Body of pancreas (tissue), 4 donors: ENCODE results near the gene PPP4R4. TPM values are rescaled to one million over a fixed set of nuclear protein-coding genes. Genes with fewer than 3 reads are reported as not detected.
A peak's percentile ranks its signal among the peaks of the same experiment; 100 is the strongest.

Experiments
- ATAC-seq: fragments of 150-250 bp; one replicate; pipeline ENCODE4 v1.9.1; 2016
- DNase-seq, 4 donors: peaks; one replicate each; pipeline ENCODE4 v3.0.0-alpha.2; 2019
- H3K27ac ChIP-seq, 4 donors: fragments of 200-600 bp; sonication (generic); 1 replicate in 3 of 4; 2 replicates in 1 of 4; pipeline versions ENCODE4 v1.5.1 to v1.6.1; 2016 to 2019; ENCODE audit warnings: mild to moderate bottlenecking in 1 of 4, mixed read lengths in 1 of 4, moderate library complexity in 1 of 4
- H3K27me3 ChIP-seq, 2 donors: fragments of 200-600 bp; sonication (generic); one replicate each; pipeline ENCODE4 v1.6.0; 2016; ENCODE audit warnings: mild to moderate bottlenecking in 1 of 2
- H3K36me3 ChIP-seq, 2 donors: fragments of 200-600 bp; sonication (generic); replicated peaks in 1 of 2; 2 replicates each; pipeline ENCODE4 v1.5.1; 2016; ENCODE audit warnings: low read depth in 2 of 2; ENCODE audit not compliant: insufficient read depth in 1 of 2
- H3K4me1 ChIP-seq: fragments of 200-600 bp; sonication (generic); one replicate; pipeline ENCODE4 v1.6.0; 2016
- H3K4me3 ChIP-seq, 2 donors: fragments of 200-600 bp; sonication (generic); 1 replicate in 1 of 2; 2 replicates in 1 of 2; pipeline ENCODE4 v1.5.1; 2016 to 2019
- H3K9me3 ChIP-seq, 3 donors: fragments of 200-600 bp; sonication (generic); 1 replicate in 2 of 3; 2 replicates in 1 of 3; pipeline ENCODE4 v1.5.1; 2016
- POLR2A ChIP-seq, 3 donors: fragments of 450-650 bp; IDR thresholded peaks; one replicate each; pipeline ENCODE4 v1.6.1; 2016; ENCODE audit warnings: antibody characterized with exemption in 3 of 3, mild to moderate bottlenecking in 2 of 3
- WGBS, 2 donors: methylation state at CpG; one replicate each; pipeline ENCODE4 v1.1.5; 2017; 5-methylcytosine and 5-hydroxymethylcytosine counted together
- intact Hi-C: fragments of 100-400 bp; cut with DNase I; formaldehyde crosslinking; loops from one replicate; pipeline ENCODE4 v1.15.1; 2023
- total RNA-seq, 2 donors: library from RNA; depleted of rRNA; stranded (reverse); fragments of >200 nt; gene quantifications; one replicate each; pipeline ENCODE4 v1.1.0, GENCODE V29; 2016
- TF ChIP-seq, protein P1 (sequence below), 7 experiments: fragments of 450-650 bp in 4 of 7; fragments of 200-600 bp in 3 of 7; sonication (generic) in 3 of 7; IDR thresholded peaks; one replicate each; pipeline ENCODE4 v1.5.1; 2016 to 2019; ENCODE audit warnings: antibody characterized with exemption in 7 of 7

The PPP4R4 gene
- total RNA-seq, 2 donors from 2014 or later: 1.3 to 2.6 TPM

DNA sequence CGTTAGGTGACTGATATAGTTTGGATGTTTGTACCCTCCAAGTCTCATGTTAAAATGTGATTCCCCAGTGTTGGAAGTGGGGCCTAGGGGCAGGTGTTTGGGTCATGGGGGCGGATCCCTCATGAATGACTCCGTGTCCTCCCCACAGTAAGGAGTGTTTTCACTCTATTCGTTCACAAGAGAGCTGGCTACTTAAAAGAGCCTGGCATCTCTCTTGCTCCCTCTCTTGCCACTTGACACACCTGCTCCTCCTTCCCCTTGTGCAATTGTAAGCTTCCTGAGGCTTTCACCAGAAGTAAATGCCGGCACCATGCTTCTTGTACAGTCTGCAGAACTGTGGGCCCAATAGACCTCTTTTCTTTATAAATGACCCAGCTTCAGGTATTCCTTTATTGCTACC lies 47.3 kb upstream of the PPP4R4 start:
- 74 to 76% methylated on average over 5 of the region's 5 CpGs for WGBS, 2 donors
- H3K36me3 ChIP-seq: no peaks in the 10 kb centered on the region
- intact Hi-C loops: no loop called here
- ATAC-seq (no peak), DNase-seq (no peak)
- peaks cover 0 to 8% of the 10 kb centered on the region in 2 donors for H3K27me3 ChIP-seq
- peaks cover 16% of the 10 kb centered on the region for H3K4me1 ChIP-seq
- H3K9me3 ChIP-seq: no peaks in the 10 kb centered on the region
- H3K27ac ChIP-seq: no peak overlapping the region
- no peak overlapping the region for H3K4me3 ChIP-seq
- TF ChIP-seq, protein P1, sequence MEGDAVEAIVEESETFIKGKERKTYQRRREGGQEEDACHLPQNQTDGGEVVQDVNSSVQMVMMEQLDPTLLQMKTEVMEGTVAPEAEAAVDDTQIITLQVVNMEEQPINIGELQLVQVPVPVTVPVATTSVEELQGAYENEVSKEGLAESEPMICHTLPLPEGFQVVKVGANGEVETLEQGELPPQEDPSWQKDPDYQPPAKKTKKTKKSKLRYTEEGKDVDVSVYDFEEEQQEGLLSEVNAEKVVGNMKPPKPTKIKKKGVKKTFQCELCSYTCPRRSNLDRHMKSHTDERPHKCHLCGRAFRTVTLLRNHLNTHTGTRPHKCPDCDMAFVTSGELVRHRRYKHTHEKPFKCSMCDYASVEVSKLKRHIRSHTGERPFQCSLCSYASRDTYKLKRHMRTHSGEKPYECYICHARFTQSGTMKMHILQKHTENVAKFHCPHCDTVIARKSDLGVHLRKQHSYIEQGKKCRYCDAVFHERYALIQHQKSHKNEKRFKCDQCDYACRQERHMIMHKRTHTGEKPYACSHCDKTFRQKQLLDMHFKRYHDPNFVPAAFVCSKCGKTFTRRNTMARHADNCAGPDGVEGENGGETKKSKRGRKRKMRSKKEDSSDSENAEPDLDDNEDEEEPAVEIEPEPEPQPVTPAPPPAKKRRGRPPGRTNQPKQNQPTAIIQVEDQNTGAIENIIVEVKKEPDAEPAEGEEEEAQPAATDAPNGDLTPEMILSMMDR (IDR thresholded peaks at IDR 0.05): no peak
- no peak for TF ChIP-seq POLR2A (IDR thresholded peaks at IDR 0.05)

DNA sequence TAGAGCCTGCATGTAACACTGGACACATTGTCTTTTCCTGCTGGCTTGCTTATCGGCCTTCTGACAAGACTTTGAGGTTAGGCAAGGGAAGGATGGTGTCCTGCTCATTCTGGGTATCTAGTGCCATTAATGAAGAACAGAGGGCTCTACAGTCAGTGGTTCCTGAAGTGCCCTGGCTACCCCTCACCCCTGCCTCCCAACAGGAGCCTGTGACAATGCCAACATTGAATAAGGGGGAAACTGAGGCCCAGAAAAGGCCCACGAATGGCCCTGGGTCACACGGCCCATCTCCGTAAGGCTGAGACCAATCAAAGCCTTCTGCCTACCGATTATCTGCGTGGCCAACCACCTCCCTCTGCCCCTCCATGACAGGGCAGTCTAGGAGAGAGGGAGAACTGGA lies 46.8 kb upstream of the PPP4R4 start:
- DNase-seq: no peak

DNA sequence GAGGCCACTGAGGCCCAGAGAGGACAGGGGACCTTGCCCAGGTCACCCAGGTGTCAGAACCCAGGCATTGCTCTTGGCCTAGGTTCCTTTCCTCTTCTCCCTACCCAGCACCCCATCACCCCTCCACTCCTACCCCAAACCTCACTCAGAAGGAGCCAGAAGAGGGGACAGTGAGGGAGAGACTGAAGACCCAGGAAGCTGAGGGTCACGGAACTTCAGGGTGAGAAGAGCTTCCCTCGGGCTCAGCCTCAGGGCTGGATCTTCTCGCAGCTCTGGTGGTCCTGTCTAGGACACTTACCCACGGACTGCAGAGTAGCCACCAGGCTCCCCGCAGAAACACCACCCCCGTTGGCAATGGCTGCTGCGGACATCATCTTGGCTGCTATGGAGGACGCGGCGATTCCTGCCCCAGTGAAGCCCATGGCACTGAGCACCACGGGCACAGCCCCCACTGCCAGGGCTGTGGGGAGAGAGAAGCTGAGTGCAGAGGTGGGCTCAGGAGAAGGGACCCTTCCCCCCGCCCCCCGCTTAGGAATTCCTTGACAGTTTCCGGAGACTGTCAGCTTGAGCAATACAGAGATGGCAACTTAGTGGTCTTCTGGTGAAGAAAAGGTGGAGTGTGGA lies 45.8 kb upstream of the PPP4R4 start:
- 84 to 91% methylated on average over 4 to 14 of the region's 14 CpGs for WGBS, 2 donors
- no peak for DNase-seq
- TF ChIP-seq, protein P1 (IDR thresholded peaks at IDR 0.05): no peak
- no peak for TF ChIP-seq POLR2A (IDR thresholded peaks at IDR 0.05)

More for the DNA sequence above, 46.8 kb upstream of the PPP4R4 start:
- no peak overlapping the region for H3K27ac ChIP-seq
- WGBS, 2 donors: 75 to 83% methylated on average over 4 to 6 of the region's 6 CpGs
- no peaks in the 10 kb centered on the region for H3K36me3 ChIP-seq
- no peak overlapping the region for H3K4me3 ChIP-seq
- H3K9me3 ChIP-seq: no peaks in the 10 kb centered on the region
- H3K4me1 ChIP-seq: peaks cover 16% of the 10 kb centered on the region
- ATAC-seq: no peak
- TF ChIP-seq POLR2A (IDR thresholded peaks at IDR 0.05): no peak
- TF ChIP-seq, protein P1 (IDR thresholded peaks at IDR 0.05): no peak
- intact Hi-C loops: no loop called here
- peaks cover 0 to 8% of the 10 kb centered on the region in 2 donors for H3K27me3 ChIP-seq

DNA sequence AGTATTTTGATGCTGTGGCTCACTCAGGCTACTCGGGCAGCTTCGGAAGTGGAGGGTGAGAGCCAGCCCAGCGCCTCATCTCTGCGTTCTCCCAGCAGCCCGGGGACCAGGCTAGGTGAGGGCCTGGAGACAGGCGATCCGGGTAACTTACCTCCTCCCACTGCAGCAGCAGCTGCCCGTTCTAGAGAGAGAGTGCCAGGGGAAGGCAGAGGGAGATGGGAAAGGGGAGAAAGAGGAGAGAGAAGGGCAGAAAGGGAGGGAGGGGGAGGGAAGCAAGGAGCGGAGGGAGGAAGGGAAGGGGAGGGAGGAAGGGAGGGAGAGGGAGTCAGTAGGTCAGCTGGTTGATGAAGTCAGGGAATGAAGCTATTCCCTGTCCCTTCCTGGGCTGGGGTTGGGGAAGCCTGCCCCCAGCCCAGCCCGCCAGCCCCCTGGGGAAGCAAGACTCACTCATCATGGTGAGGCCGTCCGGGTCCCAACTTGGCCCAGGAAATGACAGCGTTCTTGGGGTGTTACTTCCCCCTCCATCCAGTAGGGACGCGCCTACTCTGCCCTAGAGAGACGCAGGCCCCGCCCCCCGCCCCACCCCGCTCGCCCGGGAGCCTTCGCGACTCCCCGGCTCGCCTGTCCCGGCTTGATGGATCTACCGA lies 44.9 kb upstream of the PPP4R4 start, which contains the start of gene IFI27L2:
IFI27L2 (minus strand) TSS at position 494 of the 647 bp plus-strand sequence; CDS start at position 454, 40 bp downstream.
- no peak within 1 kb of the TSS for H3K4me3 ChIP-seq

More for the DNA sequence above, 45.8 kb upstream of the PPP4R4 start:
- H3K4me1 ChIP-seq: peaks cover 16% of the 10 kb centered on the region
- no peaks in the 10 kb centered on the region for H3K9me3 ChIP-seq
- ATAC-seq: no peak
- peaks cover 0 to 8% of the 10 kb centered on the region in 2 donors for H3K27me3 ChIP-seq
- H3K36me3 ChIP-seq: no peaks in the 10 kb centered on the region
- intact Hi-C loops: no loop called here
- no peak overlapping the region for H3K4me3 ChIP-seq
- H3K27ac ChIP-seq: peak overlapping the region in 1 of 4 donors; percentile 62

More for the DNA sequence above, 44.9 kb upstream of the PPP4R4 start, which contains the start of gene IFI27L2:
- H3K36me3 ChIP-seq: no peaks in the 10 kb centered on the region
- peak within 1 kb of the TSS; percentile 52 to 62 (median 61) for H3K27ac ChIP-seq
- ATAC-seq: peak; percentile 89
- H3K4me1 ChIP-seq: peaks cover 16% of the 10 kb centered on the region
- TF ChIP-seq, protein P1 (IDR thresholded peaks at IDR 0.05): peak in 4 of 7 experiments; percentile 23 to 45 (median 28)
- peak in 2 of 3 donors; percentile 24 to 30 for TF ChIP-seq POLR2A (IDR thresholded peaks at IDR 0.05)
- DNase-seq: peak; percentile 54 to 72 (median 62)
- 1 to 10% methylated on average over 9 to 25 of the region's 27 CpGs for WGBS, 2 donors
- no peaks in the 10 kb centered on the region for H3K9me3 ChIP-seq
- H3K27me3 ChIP-seq: peaks cover 0 to 8% of the 10 kb centered on the region in 2 donors
- intact Hi-C loops: no loop called here
